Hematopoietic multipotent progenitor cell treated with erythropoietin and hydrocortisone succinate and interleukin-3 and kit ligand, for 4 days (in vitro differentiated cells): ENCODE measurements around the gene KRT86.
"Not testable (repeated sequence)": the region's sequence is repeated elsewhere in the genome, so short reads cannot be mapped to it uniquely, and the experiment has no call there.

ENCODE experiments used
- DNase-seq: peaks from one replicate; pipeline ENCODE4 v3.0.0-alpha.2; 2015

Gene KRT86

GRCh38 chr12:52252175-52252615 lies 22.2 kb upstream of the KRT86 start:
- peak; percentile 20 for DNase-seq

- no peak for DNase-seq
These were observed 21.6 kb upstream of the KRT86 start for GRCh38 chr12:52252728-52253343.

- DNase-seq, result no peak
These were observed 20.9 kb upstream of the KRT86 start for GRCh38 chr12:52253391-52254179.

GRCh38 chr12:52254180-52254964 lies 20.1 kb upstream of the KRT86 start:
- DNase-seq, result no peak

- DNase-seq, result no peak
These were observed 19.3 kb upstream of the KRT86 start for GRCh38 chr12:52254965-52255751.

- DNase-seq, result no peak
These were observed 18.4 kb upstream of the KRT86 start for GRCh38 chr12:52255926-52256583.

GRCh38 chr12:52256584-52256935 lies 17.9 kb upstream of the KRT86 start:
- no peak for DNase-seq

- DNase-seq, result no peak
These were observed 17.3 kb upstream of the KRT86 start for GRCh38 chr12:52257074-52257551.

GRCh38 chr12:52257922-52258321 lies 16.5 kb upstream of the KRT86 start:
- DNase-seq, result not testable (repeated sequence)

- peak; percentile 38 for DNase-seq
These were observed 16.0 kb upstream of the KRT86 start for GRCh38 chr12:52258335-52258901.

GRCh38 chr12:52259657-52260243 lies 14.7 kb upstream of the KRT86 start:
- peak; percentile 44 for DNase-seq

GRCh38 chr12:52260361-52261207 lies 13.9 kb upstream of the KRT86 start:
- peak; percentile 85 for DNase-seq

- no peak for DNase-seq
These were observed 13.3 kb upstream of the KRT86 start for GRCh38 chr12:52261208-52261484.

GRCh38 chr12:52262286-52262685 lies 12.2 kb upstream of the KRT86 start:
- no peak for DNase-seq

GRCh38 chr12:52263761-52264434 lies 10.5 kb upstream of the KRT86 start:
- DNase-seq, result no peak

- no peak for DNase-seq
These were observed 10.0 kb upstream of the KRT86 start for GRCh38 chr12:52264435-52264825.

GRCh38 chr12:52266514-52266913 lies 7.9 kb upstream of the KRT86 start:
- DNase-seq, result no peak

GRCh38 chr12:52267266-52267665 lies 7.2 kb upstream of the KRT86 start:
- DNase-seq, result no peak

- DNase-seq, result no peak
These were observed 6.7 kb upstream of the KRT86 start for GRCh38 chr12:52267699-52268098.

- DNase-seq, result no peak
These were observed 6.2 kb upstream of the KRT86 start for GRCh38 chr12:52268212-52268611.
